ENCODE data around the gene ZNF217.
"Not testable (repeated sequence)": the region's sequence is repeated elsewhere in the genome, so short reads cannot be mapped to it uniquely, and the experiment has no call there.

The ZNF217 gene

GRCh38 chr20:53581444-53582250 is 12.0 kb downstream of the ZNF217 start:
- no peak for DNase-seq

DNA sequence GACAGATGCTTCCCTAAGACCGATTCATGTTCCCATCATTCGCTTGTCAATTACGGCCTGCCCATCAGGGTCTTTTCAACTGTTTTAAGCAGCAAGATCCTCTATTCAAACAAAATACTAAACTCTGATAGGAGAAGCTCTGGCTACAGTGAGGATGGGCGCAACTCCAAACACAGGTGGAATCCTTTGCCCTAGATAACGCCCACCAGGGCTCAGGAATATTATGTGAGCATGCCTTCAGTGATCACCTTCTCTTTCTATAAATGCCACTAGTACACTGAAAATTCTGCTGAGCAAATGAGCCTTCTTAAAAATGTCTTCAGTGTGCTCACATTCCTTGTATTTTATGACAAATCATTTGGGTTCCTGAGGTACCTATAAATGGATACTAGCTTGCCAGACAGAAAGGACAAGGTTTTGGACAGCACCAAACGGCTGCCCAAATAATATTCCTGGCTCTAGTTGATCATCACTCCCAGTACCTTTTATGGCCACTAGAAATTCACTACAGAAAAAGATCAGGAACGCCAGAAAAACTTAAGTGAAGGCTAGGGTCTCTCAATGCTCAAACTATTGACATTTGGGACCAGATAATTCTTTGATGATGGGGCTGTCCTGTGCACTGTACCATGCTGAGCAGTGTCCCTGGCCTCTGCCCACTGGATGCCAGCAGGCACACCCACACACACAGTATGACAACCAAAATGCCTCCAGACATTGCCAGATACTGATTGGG is 13.1 kb downstream of the ZNF217 start:
- DNase-seq = no peak

- no peak for DNase-seq
Measured at GRCh38 chr20:53579581-53580375, 13.9 kb downstream of the ZNF217 start.

DNA sequence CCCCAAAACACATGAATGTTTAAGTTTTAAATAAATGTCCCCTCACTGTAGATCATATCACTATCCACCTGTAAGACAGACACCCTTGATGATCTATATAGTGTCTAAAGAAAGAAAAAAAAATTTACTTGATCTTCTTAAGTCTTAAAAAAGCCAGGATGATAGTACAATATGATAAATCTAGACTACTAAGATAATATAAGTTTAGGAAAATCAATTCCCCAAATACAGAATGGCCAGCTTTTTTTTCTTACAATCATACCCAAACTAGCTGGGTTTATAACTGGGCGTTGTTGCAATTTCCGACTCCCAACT is 14.4 kb downstream of the ZNF217 start:
- DNase-seq = no peak

DNA sequence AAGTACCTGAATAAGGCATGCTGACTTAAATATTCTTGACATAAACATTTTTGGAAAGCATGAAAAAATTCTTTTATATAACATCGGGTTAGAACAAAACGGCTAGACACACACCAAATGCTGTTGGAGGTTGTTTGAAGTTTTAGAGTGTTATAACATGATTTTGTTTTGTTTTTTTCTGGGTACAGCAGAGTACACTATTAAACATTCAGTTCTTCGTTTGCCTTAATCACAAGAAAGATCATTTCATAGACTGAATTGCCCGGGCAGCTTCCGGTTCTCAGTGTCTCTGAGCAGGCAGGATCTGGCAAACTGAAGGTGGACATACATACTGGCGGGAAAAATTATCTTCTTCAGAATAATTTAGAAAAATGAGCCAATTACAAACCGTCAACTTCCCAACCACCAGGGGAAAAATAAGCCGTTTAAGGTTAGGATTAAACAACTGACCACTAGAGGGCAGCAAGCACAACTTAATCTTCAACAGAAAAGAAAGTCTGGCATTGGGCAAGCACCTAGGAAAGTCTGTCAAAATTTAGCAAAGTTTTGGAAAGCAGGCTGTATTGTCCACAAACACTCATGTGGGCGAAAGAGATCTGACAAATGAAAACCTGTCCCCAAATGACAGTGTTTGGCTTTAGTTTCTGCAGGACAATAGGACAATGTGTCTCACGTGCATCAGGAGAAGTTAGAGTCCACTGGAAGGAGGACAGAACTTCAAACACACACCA is 15.0 kb downstream of the ZNF217 start:
- peak; percentile 60 for DNase-seq

DNA sequence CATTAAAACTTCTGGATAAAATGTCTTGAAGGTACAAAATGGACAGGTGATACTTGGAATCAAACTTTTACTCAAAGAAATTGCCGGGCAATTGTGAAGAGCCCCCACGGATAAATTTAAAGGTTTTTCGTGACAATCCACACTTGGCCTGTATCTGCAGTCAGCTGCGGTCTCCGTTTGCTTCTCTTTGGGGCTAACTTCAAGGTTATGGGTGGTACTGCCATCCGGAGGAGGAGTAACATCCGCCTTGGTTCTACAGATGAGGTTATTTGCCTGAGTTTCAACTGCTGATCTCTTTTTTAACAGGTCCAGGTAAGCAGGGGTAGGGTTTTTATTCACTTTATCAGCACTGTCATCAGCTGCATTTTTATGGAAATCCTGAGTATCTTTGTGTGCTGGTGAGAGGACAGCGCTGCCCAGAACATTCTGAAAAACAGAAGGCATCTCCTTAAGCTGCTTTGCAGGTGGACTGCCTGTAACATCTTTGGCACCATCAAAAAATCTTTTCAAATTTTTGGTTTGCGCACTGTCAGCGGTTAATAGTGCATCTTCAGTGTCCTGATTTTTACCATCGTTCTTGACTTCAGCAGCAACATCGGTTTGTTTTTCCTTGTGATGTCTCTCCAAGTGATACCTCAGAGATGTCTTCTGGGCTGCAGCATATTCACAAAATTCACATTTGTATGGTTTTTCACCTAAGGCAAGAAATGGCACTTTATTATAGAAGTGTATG is 16.9 kb downstream of the ZNF217 start:
- DNase-seq = no peak

DNA sequence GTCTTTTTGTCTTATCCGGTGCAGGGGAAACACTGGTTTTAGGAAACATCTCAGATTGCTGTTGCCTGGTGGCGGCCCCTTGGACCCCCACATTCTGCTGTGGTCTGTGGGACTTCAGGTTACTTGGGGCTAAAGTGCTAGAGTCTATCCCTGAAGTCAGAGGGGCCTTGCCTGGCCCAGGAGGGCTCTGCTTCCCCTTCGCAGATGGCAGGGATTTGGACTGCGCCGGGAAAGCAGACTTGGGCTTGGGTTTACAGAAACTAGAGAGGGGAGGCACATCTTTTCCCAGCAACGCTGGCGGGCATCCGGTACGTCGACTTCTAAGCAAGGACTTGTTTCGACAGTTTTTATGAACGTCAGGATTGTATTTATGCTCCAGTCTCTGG is 17.5 kb downstream of the ZNF217 start:
- no peak for DNase-seq

DNA sequence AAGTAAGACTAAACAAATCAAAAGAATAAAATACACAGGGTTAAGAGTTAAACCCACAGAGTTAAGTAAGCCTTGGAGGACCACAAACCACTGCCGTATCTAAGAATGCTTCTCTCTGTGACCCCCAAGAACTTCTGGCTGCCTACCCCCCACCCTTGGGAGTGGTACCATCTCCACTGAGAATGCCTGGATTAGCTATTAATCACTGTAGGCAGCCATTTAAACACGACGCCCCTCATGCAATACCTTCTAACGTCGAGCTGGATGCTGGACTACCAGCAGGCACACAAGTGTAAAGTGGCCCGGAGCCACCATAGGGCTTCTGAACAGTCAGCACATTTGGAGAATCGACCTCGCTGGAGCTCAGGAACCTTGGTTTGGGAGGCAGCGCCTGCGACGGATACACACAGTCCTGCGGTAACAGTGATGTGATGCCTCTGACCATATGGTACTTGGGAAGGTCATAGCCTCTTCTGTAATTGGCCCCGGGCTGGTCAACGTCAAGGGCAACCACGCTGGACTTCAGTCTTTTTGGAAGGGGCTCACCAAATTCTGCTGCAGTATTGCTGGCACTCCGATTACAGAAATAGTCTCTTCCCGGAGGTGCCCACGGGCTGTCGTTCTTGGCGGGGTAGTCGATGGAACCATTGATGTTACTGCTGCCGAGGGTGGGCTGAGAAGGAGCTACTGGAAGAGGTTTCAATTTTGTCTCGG is 18.0 kb downstream of the ZNF217 start:
- no peak for DNase-seq

GRCh38 chr20:53574819-53575218 is 18.8 kb downstream of the ZNF217 start:
- no peak for DNase-seq

- no peak for DNase-seq
Measured at GRCh38 chr20:53574259-53574789, 19.3 kb downstream of the ZNF217 start.

DNA sequence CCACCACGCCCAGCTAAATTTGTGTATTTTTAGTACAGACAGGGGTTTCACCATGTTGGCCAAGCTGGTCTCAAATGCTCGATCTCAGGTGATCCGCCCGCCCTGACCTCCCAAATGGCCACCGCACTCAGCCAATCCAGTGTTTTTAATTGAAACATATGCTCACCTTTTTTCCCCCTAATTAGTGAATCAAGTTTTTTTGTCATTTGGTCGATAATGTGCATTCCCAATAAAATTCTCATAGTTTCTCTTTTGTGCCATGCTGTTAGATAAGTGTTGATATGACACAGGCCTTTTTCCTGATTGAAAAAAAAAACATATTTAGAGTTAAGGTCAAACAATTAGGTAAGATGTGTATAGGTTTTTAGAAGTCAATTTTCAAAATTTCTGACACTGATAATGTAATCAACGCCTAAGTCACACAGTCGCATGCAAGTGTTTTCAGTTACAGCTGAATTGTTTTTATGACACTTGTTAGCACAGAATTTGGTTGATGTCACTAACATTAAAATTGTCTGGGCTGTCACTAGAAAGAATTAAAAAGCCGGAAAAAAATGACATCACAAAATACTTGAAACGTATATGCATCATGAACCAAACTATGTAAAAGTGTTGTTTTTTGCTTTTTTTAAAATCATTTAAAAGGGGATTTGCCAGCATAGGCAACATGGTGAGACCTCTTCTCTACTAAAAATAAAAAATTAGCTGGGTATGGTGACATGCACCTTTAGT is 21.9 kb downstream of the ZNF217 start:
- DNase-seq = no peak

DNA sequence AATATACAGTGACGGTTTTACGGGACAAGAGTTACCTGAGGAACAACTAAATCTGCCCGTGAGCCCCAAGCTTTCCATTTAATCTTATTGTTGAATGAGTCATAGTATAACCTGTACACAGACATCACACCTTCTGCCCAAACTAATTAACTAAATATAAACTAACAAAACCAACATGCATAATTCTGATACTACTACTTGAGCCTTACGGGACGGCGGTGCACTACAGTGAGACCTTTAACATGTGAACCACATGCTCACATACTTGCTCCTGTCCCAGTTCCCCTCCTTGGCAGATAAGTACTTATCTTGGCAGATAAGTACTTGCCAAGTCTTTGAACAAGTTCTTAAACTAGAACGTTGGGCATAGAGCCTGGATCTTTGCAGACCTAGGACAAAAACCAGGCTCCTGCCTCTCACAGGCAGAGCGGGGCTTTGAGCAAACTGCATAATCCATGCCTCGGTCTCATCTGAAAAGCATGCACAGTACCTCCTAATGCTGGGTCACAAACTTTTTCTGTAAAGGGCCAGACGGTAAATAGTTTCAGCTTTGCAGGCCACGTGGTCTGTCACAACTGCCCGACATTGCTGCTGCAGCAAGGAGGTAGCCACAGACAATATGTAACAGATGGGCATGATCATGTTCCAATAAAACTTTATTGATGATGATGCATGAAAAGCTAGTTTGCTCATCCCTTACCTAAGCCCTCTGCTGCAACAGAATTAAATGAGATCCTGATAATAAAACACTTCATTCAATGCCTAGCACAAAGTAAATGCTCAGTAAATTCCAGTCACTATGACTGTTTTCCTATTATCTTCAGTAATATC is 23.0 kb downstream of the ZNF217 start:
- DNase-seq = no peak

DNA sequence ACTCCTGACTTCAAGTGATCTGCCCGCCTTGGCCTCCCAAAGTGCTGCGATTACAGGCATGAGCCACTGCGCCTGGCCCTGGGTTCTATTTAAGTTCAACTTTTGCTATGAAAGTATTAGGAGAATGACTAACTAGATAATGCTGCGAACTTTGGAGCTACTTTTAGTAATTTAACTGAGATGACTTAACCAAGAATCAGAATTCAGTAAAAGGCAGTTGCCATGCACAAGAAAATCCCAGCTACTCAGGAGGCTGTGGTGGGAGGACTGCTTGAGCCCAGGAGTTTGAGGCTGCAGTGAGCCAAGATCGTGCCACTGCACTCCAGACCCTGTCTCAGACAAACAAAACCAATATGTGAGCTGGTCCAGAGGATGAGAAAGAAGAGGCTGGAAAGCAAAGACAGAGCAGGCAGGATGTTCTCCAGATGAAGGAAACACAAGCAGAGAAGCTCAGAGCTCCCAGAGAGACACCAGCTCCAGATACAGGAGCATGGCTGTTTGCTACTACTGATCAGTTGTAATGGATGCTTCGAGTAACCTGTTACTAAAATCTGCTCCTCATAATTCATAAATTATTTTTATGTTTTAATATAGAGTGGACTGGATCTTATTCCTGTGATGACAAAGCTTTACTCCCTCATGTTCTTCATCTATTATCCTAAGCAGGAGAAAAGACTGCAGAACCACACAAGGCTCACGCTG is 23.9 kb downstream of the ZNF217 start:
- DNase-seq = no peak

DNA sequence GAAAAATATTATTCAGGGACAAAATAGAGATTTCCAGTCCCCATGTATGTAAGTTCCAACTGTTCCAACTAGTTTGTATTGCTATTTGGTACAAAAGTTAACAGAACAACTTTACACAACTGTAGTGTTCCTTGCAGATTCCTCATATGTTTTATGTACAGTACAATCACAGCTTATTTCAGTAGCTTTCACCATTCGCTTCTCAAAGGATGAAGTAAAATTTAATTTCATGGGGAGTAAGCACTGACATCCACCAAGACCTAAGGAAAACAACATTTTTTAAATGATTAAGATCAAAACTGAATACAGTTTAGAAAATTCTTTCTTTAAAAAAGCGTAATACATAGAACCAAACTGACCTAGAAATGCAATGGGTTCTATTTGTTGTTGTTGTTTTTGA is 24.6 kb downstream of the ZNF217 start:
- DNase-seq = no peak

DNA sequence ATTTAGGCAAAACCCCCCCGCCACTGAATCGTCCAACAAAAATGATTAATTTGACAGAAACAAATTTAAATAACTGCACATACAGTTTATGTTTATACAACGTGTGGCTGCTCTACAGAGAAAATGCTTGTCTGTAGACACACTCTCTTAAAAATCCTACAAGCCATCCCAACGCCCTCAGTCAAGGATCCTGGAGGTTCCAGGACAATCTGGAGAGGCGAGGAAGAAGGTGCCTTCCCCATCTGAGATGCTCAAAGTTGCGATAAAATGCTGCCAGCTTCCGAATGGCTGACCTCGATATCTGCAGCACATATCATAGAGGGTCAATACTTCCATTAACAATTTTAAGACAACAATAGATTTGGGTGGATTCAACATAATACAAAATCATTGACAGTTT is 25.3 kb downstream of the ZNF217 start:
- DNase-seq = no peak

GRCh38 chr20:53567379-53567917 is 26.2 kb downstream of the ZNF217 start:
- DNase-seq = no peak

DNA sequence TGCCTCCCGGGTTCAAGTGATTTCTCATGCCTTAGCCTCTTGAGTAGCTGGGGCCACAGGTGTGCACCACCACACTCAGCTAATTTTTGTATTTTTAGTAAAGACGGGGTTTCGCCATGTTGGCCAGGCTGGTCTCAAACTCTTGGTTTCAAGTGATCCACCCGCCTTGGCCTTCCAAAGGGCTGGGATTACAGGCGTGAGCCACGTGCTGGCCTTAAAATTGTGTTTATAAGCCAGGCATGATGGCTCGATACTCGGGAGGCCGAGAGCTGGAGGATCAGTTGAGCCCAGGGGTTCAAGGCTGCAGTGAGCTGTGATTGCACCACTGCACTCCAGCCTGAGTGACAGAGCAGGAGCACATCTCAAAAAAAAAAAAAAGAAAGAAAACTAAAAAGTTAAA is 27.0 kb downstream of the ZNF217 start:
- not testable (repeated sequence) for DNase-seq

- DNase-seq = no peak
Measured at GRCh38 chr20:53565254-53565653, 28.4 kb downstream of the ZNF217 start.
